ENCODE results near the gene FAM237B.

GRCh38 chr7:90346336-90347125 is 25.4 kb upstream of the FAM237B start, which contains the start of gene GTPBP10:
- TF ChIP-seq, protein P1, sequence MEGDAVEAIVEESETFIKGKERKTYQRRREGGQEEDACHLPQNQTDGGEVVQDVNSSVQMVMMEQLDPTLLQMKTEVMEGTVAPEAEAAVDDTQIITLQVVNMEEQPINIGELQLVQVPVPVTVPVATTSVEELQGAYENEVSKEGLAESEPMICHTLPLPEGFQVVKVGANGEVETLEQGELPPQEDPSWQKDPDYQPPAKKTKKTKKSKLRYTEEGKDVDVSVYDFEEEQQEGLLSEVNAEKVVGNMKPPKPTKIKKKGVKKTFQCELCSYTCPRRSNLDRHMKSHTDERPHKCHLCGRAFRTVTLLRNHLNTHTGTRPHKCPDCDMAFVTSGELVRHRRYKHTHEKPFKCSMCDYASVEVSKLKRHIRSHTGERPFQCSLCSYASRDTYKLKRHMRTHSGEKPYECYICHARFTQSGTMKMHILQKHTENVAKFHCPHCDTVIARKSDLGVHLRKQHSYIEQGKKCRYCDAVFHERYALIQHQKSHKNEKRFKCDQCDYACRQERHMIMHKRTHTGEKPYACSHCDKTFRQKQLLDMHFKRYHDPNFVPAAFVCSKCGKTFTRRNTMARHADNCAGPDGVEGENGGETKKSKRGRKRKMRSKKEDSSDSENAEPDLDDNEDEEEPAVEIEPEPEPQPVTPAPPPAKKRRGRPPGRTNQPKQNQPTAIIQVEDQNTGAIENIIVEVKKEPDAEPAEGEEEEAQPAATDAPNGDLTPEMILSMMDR (conservative IDR thresholded peaks at IDR 0.05 in 1 of 2, IDR thresholded peaks at IDR 0.05 in 1 of 2; ENCODE audit: extremely low read depth in 1 of 2, insufficient read depth in 1 of 2, low read depth in 1 of 2, low read length in 2 of 2), result peak; percentile 55 to 83
- TF ChIP-seq EZH2 (IDR thresholded peaks at IDR 0.05; ENCODE audit: borderline replicate concordance, low read length), result no peak

All from mammary epithelial cell (primary cell).